MM.1S (cell line): Measurements from ENCODE around the gene LTO1.
A peak's percentile ranks its signal among the peaks of the same experiment; 100 is the strongest.

Source experiments
- EZH2 ChIP-seq: fragments of 300-600 bp; sonication (generic); optimal IDR thresholded peaks from 2 replicates; pipeline ENCODE3; 2017; ENCODE audit warnings: low read depth, mild to moderate bottlenecking, antibody characterized with exemption, low read length, mixed read lengths
- TF ChIP-seq, protein P1 (sequence below): fragments of 300-600 bp; sonication (generic); IDR thresholded peaks from 2 replicates; pipeline ENCODE4 v1.5.1; 2016; ENCODE audit warnings: antibody characterized with exemption, low read length, mixed read lengths

DNA sequence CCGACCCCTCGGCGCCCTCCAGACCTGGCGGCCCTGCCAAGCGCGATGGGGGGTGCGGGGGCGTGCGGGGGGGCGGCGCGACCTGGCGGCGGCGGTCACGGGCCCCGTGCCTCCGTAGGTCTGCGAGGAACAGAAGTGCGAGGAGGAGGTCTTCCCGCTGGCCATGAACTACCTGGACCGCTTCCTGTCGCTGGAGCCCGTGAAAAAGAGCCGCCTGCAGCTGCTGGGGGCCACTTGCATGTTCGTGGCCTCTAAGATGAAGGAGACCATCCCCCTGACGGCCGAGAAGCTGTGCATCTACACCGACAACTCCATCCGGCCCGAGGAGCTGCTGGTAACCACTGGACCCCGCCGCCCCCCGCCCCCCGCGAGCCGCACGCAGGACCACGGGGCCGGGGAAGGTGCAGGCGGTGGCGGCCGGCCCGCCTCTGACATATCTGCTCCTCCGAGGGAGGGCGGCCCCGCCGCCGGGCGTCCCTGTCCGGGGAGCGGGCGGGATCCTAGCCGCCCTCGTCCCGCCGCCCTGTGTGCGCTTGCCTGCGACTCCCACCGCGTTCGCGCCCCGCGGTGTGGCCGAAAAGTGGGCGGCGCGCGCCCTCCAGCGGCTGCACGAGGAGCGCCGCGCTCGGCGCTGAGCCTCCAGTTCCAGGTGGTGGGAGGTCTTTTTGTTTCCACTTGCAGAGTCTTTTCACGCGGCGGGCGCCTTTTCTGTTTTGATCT, 32.1 kb downstream of the LTO1 start:
- TF ChIP-seq, protein P1, sequence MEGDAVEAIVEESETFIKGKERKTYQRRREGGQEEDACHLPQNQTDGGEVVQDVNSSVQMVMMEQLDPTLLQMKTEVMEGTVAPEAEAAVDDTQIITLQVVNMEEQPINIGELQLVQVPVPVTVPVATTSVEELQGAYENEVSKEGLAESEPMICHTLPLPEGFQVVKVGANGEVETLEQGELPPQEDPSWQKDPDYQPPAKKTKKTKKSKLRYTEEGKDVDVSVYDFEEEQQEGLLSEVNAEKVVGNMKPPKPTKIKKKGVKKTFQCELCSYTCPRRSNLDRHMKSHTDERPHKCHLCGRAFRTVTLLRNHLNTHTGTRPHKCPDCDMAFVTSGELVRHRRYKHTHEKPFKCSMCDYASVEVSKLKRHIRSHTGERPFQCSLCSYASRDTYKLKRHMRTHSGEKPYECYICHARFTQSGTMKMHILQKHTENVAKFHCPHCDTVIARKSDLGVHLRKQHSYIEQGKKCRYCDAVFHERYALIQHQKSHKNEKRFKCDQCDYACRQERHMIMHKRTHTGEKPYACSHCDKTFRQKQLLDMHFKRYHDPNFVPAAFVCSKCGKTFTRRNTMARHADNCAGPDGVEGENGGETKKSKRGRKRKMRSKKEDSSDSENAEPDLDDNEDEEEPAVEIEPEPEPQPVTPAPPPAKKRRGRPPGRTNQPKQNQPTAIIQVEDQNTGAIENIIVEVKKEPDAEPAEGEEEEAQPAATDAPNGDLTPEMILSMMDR: peak; percentile 83
- TF ChIP-seq EZH2: no peak
